Measurements from ENCODE around the gene LINS1.
A peak's percentile ranks its signal among the peaks of the same experiment; 100 is the strongest.

DNA sequence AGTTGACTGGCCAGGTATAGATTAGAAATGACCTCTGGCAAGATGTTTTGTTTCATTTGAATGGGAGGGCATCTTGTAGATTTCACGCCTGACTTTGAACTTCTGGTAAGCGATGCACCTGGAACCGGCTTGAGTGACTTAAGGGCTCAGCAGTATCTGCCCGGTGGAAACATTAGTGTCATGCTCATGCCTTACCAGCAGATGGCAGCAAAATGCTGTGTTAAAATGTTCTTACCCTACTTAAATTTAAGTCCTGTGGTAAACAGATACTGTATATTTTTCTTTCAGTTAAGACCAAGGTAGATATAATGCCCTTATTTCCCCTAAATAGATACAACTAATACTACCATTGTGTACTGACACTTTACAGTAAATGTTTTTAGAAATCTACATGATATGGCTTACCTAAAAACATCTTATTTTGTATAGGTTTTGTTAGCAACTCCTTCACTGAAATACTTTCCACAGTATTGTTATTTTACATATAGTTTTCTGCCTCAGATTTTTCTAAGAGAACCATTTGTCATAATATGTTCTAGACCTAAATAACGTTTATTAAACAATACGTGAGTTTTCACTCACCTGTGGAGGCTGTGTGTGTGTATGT is 25.9 kb upstream of the LINS1 start:
- no peak for TF ChIP-seq POLR2A (IDR thresholded peaks at IDR 0.05; ENCODE audit: low read depth)
- TF ChIP-seq, protein P1, sequence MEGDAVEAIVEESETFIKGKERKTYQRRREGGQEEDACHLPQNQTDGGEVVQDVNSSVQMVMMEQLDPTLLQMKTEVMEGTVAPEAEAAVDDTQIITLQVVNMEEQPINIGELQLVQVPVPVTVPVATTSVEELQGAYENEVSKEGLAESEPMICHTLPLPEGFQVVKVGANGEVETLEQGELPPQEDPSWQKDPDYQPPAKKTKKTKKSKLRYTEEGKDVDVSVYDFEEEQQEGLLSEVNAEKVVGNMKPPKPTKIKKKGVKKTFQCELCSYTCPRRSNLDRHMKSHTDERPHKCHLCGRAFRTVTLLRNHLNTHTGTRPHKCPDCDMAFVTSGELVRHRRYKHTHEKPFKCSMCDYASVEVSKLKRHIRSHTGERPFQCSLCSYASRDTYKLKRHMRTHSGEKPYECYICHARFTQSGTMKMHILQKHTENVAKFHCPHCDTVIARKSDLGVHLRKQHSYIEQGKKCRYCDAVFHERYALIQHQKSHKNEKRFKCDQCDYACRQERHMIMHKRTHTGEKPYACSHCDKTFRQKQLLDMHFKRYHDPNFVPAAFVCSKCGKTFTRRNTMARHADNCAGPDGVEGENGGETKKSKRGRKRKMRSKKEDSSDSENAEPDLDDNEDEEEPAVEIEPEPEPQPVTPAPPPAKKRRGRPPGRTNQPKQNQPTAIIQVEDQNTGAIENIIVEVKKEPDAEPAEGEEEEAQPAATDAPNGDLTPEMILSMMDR (IDR thresholded peaks at IDR 0.05), result peak; percentile 86 to 89 (median 86)
- TF ChIP-seq EP300 (IDR thresholded peaks at IDR 0.05), result no peak
- TF ChIP-seq POLR2AphosphoS5 (IDR thresholded peaks at IDR 0.05), result no peak
